NT2/D1 (cell line): ENCODE measurements around the gene SLAMF6.
"Not testable (repeated sequence)": the region's sequence is repeated elsewhere in the genome, so short reads cannot be mapped to it uniquely, and the experiment has no call there.

ENCODE experiments used
- DNase-seq: peaks from one replicate; pipeline ENCODE4 v3.0.0-alpha.2; 2011; ENCODE audit warnings: low read depth, low spot score
- H3K27me3 ChIP-seq: 2 replicates; pipeline ENCODE4 v1.6.0; 2011; ENCODE audit warnings: mild to moderate bottlenecking; ENCODE audit not compliant: insufficient read length, insufficient read depth
- H3K36me3 ChIP-seq: 2 replicates; pipeline ENCODE4 v1.6.1; 2011; ENCODE audit warnings: mild to moderate bottlenecking, low read length, mixed read lengths; ENCODE audit not compliant: insufficient read depth, insufficient read length
- H3K4me1 ChIP-seq: 2 replicates; pipeline ENCODE4 v1.5.1; 2011; ENCODE audit not compliant: insufficient read depth, insufficient read length
- H3K4me3 ChIP-seq: 2 replicates; pipeline ENCODE4 v1.5.1; 2011; ENCODE audit warnings: low read depth; ENCODE audit not compliant: insufficient read length
- H3K9ac ChIP-seq: 2 replicates; pipeline ENCODE4 v1.6.0; 2011; ENCODE audit warnings: low read depth; ENCODE audit not compliant: insufficient read length
- H3K9me3 ChIP-seq: 2 replicates; pipeline ENCODE4 v1.5.1; 2011; ENCODE audit warnings: mild to moderate bottlenecking, low read length; ENCODE audit not compliant: insufficient read depth
- SUZ12 ChIP-seq: IDR thresholded peaks from 2 replicates; pipeline ENCODE4 v1.6.1; 2011; ENCODE audit not compliant: insufficient read length, insufficient read depth; ENCODE audit errors: extremely low read depth
- YY1 ChIP-seq: IDR thresholded peaks from 2 replicates; pipeline ENCODE4 v1.6.1; 2011; ENCODE audit not compliant: insufficient read length, insufficient read depth
- ZNF274 ChIP-seq: IDR thresholded peaks from 2 replicates; pipeline ENCODE4 v1.6.1; 2011; ENCODE audit warnings: mild to moderate bottlenecking, low read depth, low read length

Gene SLAMF6

GRCh38 chr1:160560806-160561205, 37.8 kb upstream of the SLAMF6 start:
- no peaks in the 10 kb centered on the region for H3K4me1 ChIP-seq
- no peaks in the 10 kb centered on the region for H3K27me3 ChIP-seq
- no peak overlapping the region for H3K4me3 ChIP-seq
- H3K36me3 ChIP-seq, result no peaks in the 10 kb centered on the region
- DNase-seq, result no peak
- no peak for TF ChIP-seq YY1
- peaks cover 21% of the 10 kb centered on the region for H3K9me3 ChIP-seq
- no peak overlapping the region for H3K9ac ChIP-seq

DNA sequence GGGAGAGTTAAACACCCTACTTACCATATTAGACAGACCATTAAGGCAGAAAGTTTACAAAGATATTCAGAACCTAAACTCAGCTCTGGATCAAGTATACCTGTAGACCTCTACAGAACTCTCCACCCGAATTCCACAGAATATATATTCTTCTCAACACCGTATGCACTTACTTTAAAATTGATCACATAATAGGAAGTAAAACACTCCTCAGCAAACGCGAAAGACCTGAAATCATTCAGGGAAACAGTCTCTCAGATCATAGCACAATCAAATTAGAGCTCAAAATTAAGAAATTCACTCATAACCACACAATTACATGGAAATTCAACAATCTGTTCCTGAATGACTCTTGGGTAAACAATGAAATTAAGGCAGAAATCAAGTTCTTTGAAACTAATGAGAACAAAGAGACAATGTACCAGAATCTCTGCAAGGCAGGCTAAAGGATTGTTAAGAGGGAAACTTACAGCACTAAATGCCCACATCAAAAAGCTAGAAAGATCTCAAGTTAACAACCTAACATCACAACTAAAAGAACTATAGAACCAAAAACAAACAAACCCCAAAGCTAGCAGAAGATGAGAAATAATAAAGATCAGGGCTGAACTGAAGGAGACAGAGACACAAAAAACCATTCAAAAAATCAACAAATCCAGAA, 37.1 kb upstream of the SLAMF6 start:
- no peak for TF ChIP-seq SUZ12
- no peak for TF ChIP-seq ZNF274
- no peak for TF ChIP-seq YY1
- Histone ChIP-seq H3K4me1 (no peaks in the 10 kb centered on the region), H3K9me3 (peaks cover 21% of the 10 kb centered on the region), H3K9ac (no peak overlapping the region), H3K4me3 (no peak overlapping the region), H3K36me3 (no peaks in the 10 kb centered on the region), H3K27me3 (no peaks in the 10 kb centered on the region)
- no peak for DNase-seq

DNA sequence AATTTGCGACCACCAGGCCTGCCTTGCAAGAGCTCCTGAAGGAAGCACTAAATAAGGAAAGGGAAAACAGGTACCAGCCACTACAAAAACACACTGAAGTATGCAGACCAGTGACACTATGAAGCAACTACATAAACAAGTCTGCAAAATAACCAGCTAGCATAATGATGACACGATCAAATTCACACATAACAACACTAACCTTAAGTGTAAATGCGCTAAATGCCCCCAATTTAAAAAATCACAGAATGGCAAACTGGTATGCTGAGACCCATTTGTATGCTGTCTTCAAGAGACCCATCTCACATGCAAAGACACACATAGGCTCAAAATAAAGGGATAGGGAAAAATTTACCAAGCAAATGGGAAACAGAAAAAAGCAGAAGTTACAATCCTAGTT, 36.4 kb upstream of the SLAMF6 start:
- not testable (repeated sequence) for H3K4me3 ChIP-seq, H3K4me1 ChIP-seq, H3K9ac ChIP-seq, DNase-seq, H3K36me3 ChIP-seq, H3K27me3 ChIP-seq
- H3K9me3 ChIP-seq, result peaks cover 21% of the 10 kb centered on the region

- H3K36me3 ChIP-seq, result no peaks in the 10 kb centered on the region
- TF ChIP-seq YY1, result no peak
- H3K27me3 ChIP-seq, result no peaks in the 10 kb centered on the region
- H3K4me1 ChIP-seq, result no peaks in the 10 kb centered on the region
- no peak overlapping the region for H3K4me3 ChIP-seq
- DNase-seq, result no peak
- H3K9me3 ChIP-seq, result peaks cover 21% of the 10 kb centered on the region
- H3K9ac ChIP-seq, result no peak overlapping the region
Observed at GRCh38 chr1:160558660-160559380, 35.8 kb upstream of the SLAMF6 start.

GRCh38 chr1:160553778-160554177, 30.7 kb upstream of the SLAMF6 start:
- DNase-seq, result no peak
- no peak for TF ChIP-seq SUZ12
- no peak for TF ChIP-seq ZNF274
- TF ChIP-seq YY1, result no peak
- peaks cover under 1% of the 10 kb centered on the region; the same call in 1 of the 2 replicates for H3K9me3 ChIP-seq
- no peaks in the 10 kb centered on the region for H3K4me1 ChIP-seq
- no peaks in the 10 kb centered on the region for H3K27me3 ChIP-seq
- H3K9ac ChIP-seq, result no peak overlapping the region
- H3K36me3 ChIP-seq, result no peaks in the 10 kb centered on the region
- H3K4me3 ChIP-seq, result no peak overlapping the region

GRCh38 chr1:160552425-160552824, 29.4 kb upstream of the SLAMF6 start:
- no peaks in the 10 kb centered on the region for H3K4me1 ChIP-seq
- DNase-seq, result no peak
- H3K4me3 ChIP-seq, result no peak overlapping the region
- no peak overlapping the region for H3K9ac ChIP-seq
- TF ChIP-seq ZNF274, result no peak
- no peak for TF ChIP-seq SUZ12
- no peak for TF ChIP-seq YY1
- H3K27me3 ChIP-seq, result no peaks in the 10 kb centered on the region
- H3K9me3 ChIP-seq, result no peaks in the 10 kb centered on the region; the same call in 1 of the 2 replicates
- no peaks in the 10 kb centered on the region for H3K36me3 ChIP-seq

GRCh38 chr1:160550572-160551034, 27.5 kb upstream of the SLAMF6 start:
- TF ChIP-seq ZNF274 (no peak), YY1 (no peak), SUZ12 (no peak)
- Histone ChIP-seq H3K4me3 (no peak overlapping the region), H3K4me1 (no peaks in the 10 kb centered on the region), H3K9ac (no peak overlapping the region), H3K9me3 (no peaks in the 10 kb centered on the region; the same call in 1 of the 2 replicates), H3K27me3 (no peaks in the 10 kb centered on the region), H3K36me3 (no peaks in the 10 kb centered on the region)
- DNase-seq, result no peak
